Thoracic aorta (tissue), 2 donors: ENCODE measurements around the gene SKA3. TPM values are rescaled to one million over a fixed set of nuclear protein-coding genes. Genes with fewer than 3 reads are reported as not detected.
"Not testable (repeated sequence)": the region's sequence is repeated elsewhere in the genome, so short reads cannot be mapped to it uniquely, and the experiment has no call there.

Experiments used
- ATAC-seq: fragments of 150-250 bp; one replicate; pipeline ENCODE4 v1.8.0; 2017; ENCODE audit warnings: low read depth; ENCODE audit not compliant: insufficient number of reproducible peaks, low FRiP score
- DNase-seq: peaks from one replicate; pipeline ENCODE4 v3.0.0-alpha.2; 2020; ENCODE audit warnings: low spot score
- H3K27ac ChIP-seq, 2 donors: fragments of 200-600 bp; sonication (generic); 1 replicate in 1 of 2; 2 replicates in 1 of 2; pipeline ENCODE4 v1.5.1; 2016; ENCODE audit warnings: mild to moderate bottlenecking in 2 of 2, moderate library complexity in 2 of 2
- H3K27me3 ChIP-seq: fragments of 200-600 bp; sonication (generic); replicated peaks from 2 replicates; pipeline ENCODE4 v1.6.0; 2016; ENCODE audit warnings: mild to moderate bottlenecking; ENCODE audit not compliant: insufficient read depth
- H3K36me3 ChIP-seq: fragments of 200-600 bp; sonication (generic); one replicate; pipeline ENCODE4 v1.5.1; 2016
- H3K4me1 ChIP-seq, 2 donors: fragments of 200-600 bp; sonication (generic); 1 replicate in 1 of 2; 2 replicates in 1 of 2; pipeline versions ENCODE4 v1.5.1 to v1.6.0; 2016; ENCODE audit warnings: low read depth in 2 of 2, mild to moderate bottlenecking in 1 of 2; ENCODE audit not compliant: control insufficient read depth in 1 of 2
- H3K4me3 ChIP-seq: fragments of 200-600 bp; sonication (generic); 2 replicates; pipeline ENCODE4 v1.5.1; 2016; ENCODE audit warnings: mild to moderate bottlenecking
- H3K9me3 ChIP-seq: fragments of 200-600 bp; sonication (generic); 2 replicates; pipeline ENCODE4 v1.5.1; 2016
- total RNA-seq, 2 donors: library from RNA; depleted of rRNA; stranded (reverse); fragments of >200 nt; gene quantifications; one replicate each; pipeline versions ENCODE4 v1.1.0 to v1.2.3, GENCODE V29; 2016
- TF ChIP-seq, protein P1 (sequence below): fragments of 200-600 bp; sonication (generic); IDR thresholded peaks from one replicate; pipeline ENCODE4 v1.5.1; 2019; ENCODE audit warnings: antibody characterized with exemption

SKA3 gene
- total RNA-seq, 2 donors from 2014 or later: not detected

DNA sequence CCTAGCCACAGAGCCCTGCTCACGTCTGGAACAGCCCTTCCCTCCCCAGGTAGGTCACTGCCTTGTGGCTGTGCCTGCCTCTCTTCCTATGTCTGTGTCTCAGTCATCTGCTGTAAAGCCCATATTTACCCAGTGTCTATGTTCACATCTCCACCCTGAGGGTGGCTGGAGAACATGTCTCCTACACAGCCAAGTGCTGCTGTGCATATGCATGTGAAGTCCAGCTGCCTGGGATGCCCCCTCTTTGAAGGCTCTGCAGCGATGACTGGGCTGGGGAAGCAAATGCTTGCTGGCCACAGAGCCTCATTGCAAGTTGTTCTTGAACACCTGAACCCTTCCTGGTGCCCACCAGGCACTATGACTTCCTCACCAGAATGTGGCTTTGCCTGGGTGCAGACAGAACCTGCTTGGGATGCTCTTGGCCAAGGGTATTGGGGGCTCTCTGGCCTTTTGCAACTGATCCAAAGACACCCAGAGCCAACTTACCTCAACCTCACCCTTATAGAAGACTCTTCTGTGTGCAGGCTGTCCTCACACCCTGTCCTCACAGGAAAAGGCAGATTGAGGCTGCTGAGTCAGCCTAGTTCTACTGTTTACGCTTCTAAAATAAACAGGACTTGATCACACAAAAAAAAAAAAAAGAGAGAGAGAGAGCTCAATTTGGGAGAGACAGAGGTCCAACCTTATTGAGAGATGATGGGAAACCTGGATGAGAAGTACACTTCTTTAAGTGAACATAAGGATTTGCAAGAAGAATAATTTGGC is 26.6 kb upstream of the SKA3 start:
- Histone ChIP-seq H3K4me3 (no peak overlapping the region), H3K36me3 (no peaks in the 10 kb centered on the region), H3K27me3 (no peaks in the 10 kb centered on the region), H3K4me1 (no peaks in the 10 kb centered on the region), H3K9me3 (no peaks in the 10 kb centered on the region), H3K27ac (no peak overlapping the region)
- DNase-seq (no peak), ATAC-seq (no peak)
- TF ChIP-seq, protein P1, sequence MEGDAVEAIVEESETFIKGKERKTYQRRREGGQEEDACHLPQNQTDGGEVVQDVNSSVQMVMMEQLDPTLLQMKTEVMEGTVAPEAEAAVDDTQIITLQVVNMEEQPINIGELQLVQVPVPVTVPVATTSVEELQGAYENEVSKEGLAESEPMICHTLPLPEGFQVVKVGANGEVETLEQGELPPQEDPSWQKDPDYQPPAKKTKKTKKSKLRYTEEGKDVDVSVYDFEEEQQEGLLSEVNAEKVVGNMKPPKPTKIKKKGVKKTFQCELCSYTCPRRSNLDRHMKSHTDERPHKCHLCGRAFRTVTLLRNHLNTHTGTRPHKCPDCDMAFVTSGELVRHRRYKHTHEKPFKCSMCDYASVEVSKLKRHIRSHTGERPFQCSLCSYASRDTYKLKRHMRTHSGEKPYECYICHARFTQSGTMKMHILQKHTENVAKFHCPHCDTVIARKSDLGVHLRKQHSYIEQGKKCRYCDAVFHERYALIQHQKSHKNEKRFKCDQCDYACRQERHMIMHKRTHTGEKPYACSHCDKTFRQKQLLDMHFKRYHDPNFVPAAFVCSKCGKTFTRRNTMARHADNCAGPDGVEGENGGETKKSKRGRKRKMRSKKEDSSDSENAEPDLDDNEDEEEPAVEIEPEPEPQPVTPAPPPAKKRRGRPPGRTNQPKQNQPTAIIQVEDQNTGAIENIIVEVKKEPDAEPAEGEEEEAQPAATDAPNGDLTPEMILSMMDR: no peak

DNA sequence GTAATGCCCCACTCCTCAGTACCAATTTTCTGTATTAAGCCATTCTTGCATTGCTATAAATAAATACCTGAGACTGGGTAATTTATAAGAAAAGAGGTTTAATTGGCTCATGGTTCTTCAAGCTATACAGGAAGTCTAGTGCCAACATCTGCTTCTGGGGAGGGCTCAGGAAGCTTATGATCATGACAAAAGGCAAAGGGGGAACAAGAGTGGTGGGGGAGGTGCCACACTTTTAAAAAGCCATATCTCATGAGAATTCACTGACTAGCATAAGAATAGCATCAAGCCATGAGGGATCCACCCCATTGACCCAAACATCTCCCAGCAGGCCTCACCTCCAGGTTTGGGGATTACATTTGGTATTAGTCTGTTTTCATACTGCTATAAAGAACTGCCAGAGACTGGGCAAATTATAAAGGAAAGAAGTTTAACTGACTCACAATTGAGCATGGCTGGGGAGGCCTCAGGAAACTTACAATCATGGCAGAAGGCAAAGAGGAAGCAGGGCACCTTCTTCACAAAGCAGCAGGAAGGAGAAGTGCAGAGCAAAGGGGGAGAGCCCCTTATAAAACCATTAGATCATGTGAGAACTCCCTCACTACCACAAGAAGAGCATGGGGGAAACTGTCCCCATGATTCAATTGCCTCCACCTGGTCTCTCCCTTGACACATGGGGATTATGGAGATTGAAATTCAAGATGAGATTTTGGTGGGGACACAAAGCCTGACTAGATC is 25.3 kb upstream of the SKA3 start:
- ATAC-seq, H3K9me3 ChIP-seq, H3K4me1 ChIP-seq, DNase-seq, H3K36me3 ChIP-seq, H3K27ac ChIP-seq, H3K4me3 ChIP-seq, H3K27me3 ChIP-seq: not testable (repeated sequence)

DNA sequence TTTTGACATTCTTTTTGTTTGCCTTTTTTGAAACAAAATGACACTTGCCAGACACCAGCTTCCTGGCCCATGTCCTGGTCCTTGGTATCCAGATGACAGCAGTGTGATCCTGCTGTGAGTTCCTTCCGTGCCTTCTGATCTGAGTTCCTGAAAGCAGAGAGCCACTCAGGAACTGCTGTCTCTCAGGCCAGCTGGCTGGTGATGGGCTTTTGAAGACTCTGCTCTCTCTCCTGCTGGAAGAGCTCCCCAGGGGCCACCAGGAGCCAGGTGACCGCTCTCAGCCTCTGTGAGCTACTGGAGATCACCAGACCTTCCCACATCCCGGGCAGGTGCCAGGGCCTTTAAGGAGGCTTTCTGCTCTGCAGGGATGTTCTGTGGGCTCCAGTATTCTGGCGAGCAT is 22.0 kb upstream of the SKA3 start:
- H3K9me3 ChIP-seq, H3K27ac ChIP-seq, H3K27me3 ChIP-seq, H3K4me1 ChIP-seq, ATAC-seq, H3K4me3 ChIP-seq, DNase-seq, H3K36me3 ChIP-seq: not testable (repeated sequence)

GRCh38 chr13:21197606-21198225 is 21.4 kb upstream of the SKA3 start:
- not testable (repeated sequence) for H3K27me3 ChIP-seq, H3K4me3 ChIP-seq, H3K9me3 ChIP-seq, H3K4me1 ChIP-seq, DNase-seq, ATAC-seq, H3K27ac ChIP-seq, H3K36me3 ChIP-seq

GRCh38 chr13:21194756-21195155 is 18.4 kb upstream of the SKA3 start:
- not testable (repeated sequence) for H3K4me1 ChIP-seq, H3K27me3 ChIP-seq, H3K4me3 ChIP-seq, ATAC-seq, DNase-seq, H3K27ac ChIP-seq, H3K9me3 ChIP-seq, H3K36me3 ChIP-seq

GRCh38 chr13:21186410-21186809 is 10.1 kb upstream of the SKA3 start:
- not testable (repeated sequence) for H3K4me3 ChIP-seq, H3K36me3 ChIP-seq, H3K9me3 ChIP-seq, ATAC-seq, H3K27me3 ChIP-seq, DNase-seq, H3K4me1 ChIP-seq, H3K27ac ChIP-seq

GRCh38 chr13:21181671-21182070 is 5.3 kb upstream of the SKA3 start:
- TF ChIP-seq, protein P1: no peak
- H3K36me3 ChIP-seq: no peaks in the 10 kb centered on the region
- DNase-seq (no peak), ATAC-seq (no peak)
- no peak overlapping the region for H3K4me3 ChIP-seq
- H3K27ac ChIP-seq: no peak overlapping the region
- H3K4me1 ChIP-seq: peaks cover 9 to 12% of the 10 kb centered on the region in 2 donors
- H3K9me3 ChIP-seq: no peaks in the 10 kb centered on the region
- no peaks in the 10 kb centered on the region for H3K27me3 ChIP-seq
